ENCODE measurements around the gene FAM25G. TPM values are rescaled to one million over a fixed set of nuclear protein-coding genes. Genes with fewer than 3 reads are reported as not detected.

Gene FAM25G
- total RNA-seq, 2 experiments from 2014 or later = not detected

DNA sequence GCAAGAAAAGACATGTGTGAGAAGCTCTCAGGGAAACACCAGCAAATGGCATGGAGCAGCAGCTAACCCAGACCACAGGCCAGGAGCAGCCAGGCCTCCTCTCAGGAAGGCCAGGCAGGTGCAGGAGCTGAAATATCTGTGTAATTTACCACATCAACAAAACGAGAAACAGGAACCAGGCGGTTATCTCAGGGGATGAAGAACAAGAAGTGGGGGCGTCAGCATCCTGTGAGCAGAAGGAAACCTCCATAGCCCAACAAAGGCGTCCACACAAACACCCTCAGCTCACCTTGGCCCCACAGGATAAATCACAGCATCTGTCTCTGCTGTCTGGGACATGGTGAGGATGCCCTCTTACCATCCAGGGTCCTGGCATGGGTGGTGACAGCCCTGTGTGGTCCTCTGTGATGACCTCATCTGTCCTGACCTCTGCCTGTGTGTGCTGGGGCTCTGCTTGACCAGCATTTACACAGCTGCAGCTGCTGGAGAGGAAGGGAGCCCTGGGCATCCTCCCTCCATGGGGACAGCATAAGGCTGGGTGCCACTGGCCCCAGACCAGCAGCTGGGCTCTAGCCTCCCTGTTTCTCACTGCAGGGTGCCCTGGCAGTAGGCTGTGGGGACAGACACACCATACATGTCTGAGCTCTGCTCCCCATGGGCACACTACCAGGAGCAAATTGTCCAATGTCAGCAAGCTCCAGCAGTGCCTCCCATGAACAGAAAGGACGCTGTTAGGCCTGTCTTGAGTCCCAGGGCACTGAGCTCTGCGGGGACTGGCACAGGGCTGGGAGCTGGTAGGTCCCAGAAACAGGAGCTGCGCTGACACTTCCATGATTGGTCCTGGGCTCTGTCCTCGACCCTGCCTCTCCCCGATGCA is 42.2 kb downstream of the FAM25G start:
- H3K4me3 Mint-ChIP-seq = no peak overlapping the region
- peaks cover 5% of the 10 kb centered on the region for H3K4me1 Mint-ChIP-seq
- H3K27ac Mint-ChIP-seq = no peak overlapping the region
- H3K36me3 Mint-ChIP-seq = no peaks in the 10 kb centered on the region
- DNase-seq (no peak), ATAC-seq (ENCODE audit: low read depth) (peak; percentile 26)
- POLR2A ChIA-PET = no interaction called here
- H3K9me3 Mint-ChIP-seq = peaks cover 3% of the 10 kb centered on the region
- H3K27me3 Mint-ChIP-seq = no peaks in the 10 kb centered on the region

DNA sequence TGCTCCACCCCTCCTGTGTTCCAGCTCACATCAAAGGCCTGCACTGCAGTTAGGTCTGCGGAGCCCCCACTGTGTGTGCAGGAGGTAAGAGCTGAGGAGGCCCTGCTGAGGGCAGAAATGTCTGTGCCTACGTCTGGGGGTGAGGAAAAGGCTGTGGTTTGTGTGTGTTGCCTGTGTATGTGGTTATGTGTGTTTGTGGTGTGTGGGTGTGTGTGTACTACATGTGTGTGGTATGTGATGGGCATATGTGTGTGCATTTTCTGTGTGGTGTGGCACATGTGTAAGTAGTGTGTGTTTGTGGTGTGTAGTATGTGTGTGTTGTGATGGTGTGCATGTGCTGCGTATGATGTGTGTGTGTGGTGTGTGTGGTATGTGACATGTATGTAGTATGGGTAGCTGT is 43.8 kb downstream of the FAM25G start:
- POLR2A ChIA-PET = no interaction called here
- peaks cover 5% of the 10 kb centered on the region for H3K4me1 Mint-ChIP-seq
- ATAC-seq (ENCODE audit: low read depth) (no peak), DNase-seq (no peak)
- H3K9me3 Mint-ChIP-seq = peaks cover 3% of the 10 kb centered on the region
- no peak overlapping the region for H3K27ac Mint-ChIP-seq
- H3K27me3 Mint-ChIP-seq = no peaks in the 10 kb centered on the region
- no peaks in the 10 kb centered on the region for H3K36me3 Mint-ChIP-seq
- no peak overlapping the region for H3K4me3 Mint-ChIP-seq

DNA sequence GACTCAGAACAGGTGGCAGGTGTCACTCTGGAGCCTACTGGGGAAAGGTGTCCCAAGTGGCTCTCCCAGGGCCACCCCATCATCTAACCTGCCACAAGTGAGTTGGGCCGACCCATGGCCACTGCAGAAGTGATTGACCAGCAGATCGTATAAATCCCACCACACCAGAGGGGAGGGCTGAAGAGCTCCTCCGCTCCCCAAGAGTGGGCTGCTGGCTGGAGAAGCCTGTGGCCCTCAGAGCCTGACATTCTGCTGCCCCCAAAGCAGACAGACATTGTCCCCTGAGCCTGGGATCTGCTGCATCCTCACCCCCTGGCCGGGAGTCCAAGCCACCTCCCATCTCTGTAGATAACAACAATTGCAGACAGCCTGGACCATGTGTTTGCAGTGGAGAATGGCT is 44.3 kb downstream of the FAM25G start:
- POLR2A ChIA-PET = no interaction called here
- Mint-ChIP-seq H3K27me3 (no peaks in the 10 kb centered on the region), H3K9me3 (peaks cover 3% of the 10 kb centered on the region), H3K4me1 (peaks cover 5% of the 10 kb centered on the region), H3K4me3 (no peak overlapping the region), H3K27ac (no peak overlapping the region), H3K36me3 (no peaks in the 10 kb centered on the region)
- ATAC-seq (ENCODE audit: low read depth) = no peak
- no peak for DNase-seq

DNA sequence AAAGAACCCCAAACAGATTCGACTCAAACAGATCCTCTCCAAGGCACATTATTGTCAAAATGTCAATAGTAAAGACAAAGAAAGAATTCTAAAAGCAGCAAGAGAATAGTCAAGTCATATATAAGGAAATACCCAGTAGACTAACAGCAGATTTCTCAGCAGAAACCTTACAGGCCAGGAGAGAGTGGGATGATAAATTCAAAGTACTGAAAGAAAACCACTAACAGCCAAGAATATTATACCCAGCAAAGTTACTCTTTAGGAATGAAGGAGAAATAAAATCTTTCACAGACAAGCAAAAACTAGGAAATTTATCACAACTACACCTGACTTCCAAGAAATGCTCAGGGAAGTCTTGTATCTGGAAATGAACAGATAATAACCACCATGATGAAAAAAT is 45.8 kb downstream of the FAM25G start:
- DNase-seq (no peak), ATAC-seq (ENCODE audit: low read depth) (no peak)
- Mint-ChIP-seq H3K27ac (no peak overlapping the region), H3K9me3 (peaks cover 3% of the 10 kb centered on the region), H3K4me1 (peaks cover 5% of the 10 kb centered on the region), H3K4me3 (no peak overlapping the region), H3K27me3 (no peaks in the 10 kb centered on the region), H3K36me3 (no peaks in the 10 kb centered on the region)
- POLR2A ChIA-PET = no interaction called here

DNA sequence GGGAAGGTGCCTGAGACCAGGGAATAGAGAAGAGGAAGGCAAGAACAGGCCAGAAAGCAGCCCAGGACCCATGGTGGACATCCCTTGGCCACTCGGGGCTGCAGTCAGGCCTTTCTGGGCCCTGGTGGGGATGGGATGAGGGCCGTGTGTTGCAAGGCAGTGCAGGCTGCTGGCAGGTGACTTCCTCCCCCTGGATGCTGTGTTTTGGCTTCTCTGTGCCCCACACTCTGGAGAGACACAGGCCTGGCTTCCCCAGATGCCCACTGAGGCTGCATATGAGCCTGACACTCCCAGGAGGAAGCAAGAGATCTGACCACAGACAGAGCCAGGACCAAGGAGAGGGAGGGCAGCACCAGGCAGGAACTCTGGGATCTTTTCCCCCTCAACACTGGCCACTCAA is 47.5 kb downstream of the FAM25G start:
- no peak for ATAC-seq (ENCODE audit: low read depth)

DNA sequence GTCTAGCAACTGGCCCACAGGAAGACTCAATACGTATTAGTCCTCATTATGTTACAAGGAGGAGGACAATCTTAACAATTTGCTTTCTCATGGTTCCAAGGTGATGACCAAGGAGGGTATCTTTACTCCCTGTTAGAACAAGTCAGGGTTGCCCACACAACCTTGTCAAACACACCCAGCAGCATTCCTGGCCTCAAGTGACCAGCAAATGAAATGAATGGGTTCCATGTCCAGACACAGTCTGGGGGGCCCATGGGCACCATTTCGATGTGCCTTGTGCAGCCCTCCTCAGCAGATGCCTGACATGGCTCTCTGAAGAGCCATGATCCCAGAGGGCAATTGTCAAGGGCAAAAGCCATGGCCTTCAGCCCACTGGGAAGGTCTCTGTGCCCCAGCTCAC is 48.4 kb downstream of the FAM25G start:
- POLR2A ChIA-PET = no interaction called here
- H3K4me3 Mint-ChIP-seq = no peak overlapping the region
- no peak overlapping the region for H3K27ac Mint-ChIP-seq
- H3K36me3 Mint-ChIP-seq = no peaks in the 10 kb centered on the region
- no peaks in the 10 kb centered on the region for H3K27me3 Mint-ChIP-seq
- H3K9me3 Mint-ChIP-seq = peaks cover 3% of the 10 kb centered on the region
- DNase-seq (no peak), ATAC-seq (ENCODE audit: low read depth) (no peak)
- no peaks in the 10 kb centered on the region for H3K4me1 Mint-ChIP-seq

More for the DNA sequence above, 47.5 kb downstream of the FAM25G start:
- no peak overlapping the region for H3K4me3 Mint-ChIP-seq
- H3K27me3 Mint-ChIP-seq = no peaks in the 10 kb centered on the region
- H3K36me3 Mint-ChIP-seq = no peaks in the 10 kb centered on the region
- H3K9me3 Mint-ChIP-seq = peaks cover 3% of the 10 kb centered on the region
- no peak for DNase-seq
- H3K4me1 Mint-ChIP-seq = peaks cover 5% of the 10 kb centered on the region
- POLR2A ChIA-PET = no interaction called here
- H3K27ac Mint-ChIP-seq = no peak overlapping the region

DNA sequence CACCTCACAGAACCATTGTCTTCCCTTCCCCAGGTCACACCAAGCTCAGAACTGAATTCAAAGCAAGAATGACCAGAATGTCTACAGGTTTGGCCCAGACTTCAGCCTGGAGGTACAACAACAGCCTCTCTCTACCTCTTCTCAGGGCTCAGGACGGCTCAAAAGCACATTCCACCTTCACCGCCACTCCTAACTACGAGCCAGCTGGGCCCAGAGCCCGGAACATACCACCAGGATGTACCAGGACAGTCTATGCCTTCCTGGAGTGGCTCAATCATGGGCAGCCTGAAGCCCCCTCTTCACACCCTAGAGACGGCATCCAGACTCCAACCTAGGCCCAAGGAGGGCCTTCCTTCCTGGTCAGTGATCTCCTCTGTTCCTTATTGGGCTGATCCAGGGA is 49.1 kb downstream of the FAM25G start:
- ATAC-seq (ENCODE audit: low read depth) (no peak), DNase-seq (no peak)
- no peaks in the 10 kb centered on the region for H3K4me1 Mint-ChIP-seq
- H3K4me3 Mint-ChIP-seq = no peak overlapping the region
- H3K27ac Mint-ChIP-seq = no peak overlapping the region
- POLR2A ChIA-PET = no interaction called here
- H3K27me3 Mint-ChIP-seq = no peaks in the 10 kb centered on the region
- H3K9me3 Mint-ChIP-seq = peaks cover 4% of the 10 kb centered on the region
- H3K36me3 Mint-ChIP-seq = no peaks in the 10 kb centered on the region

DNA sequence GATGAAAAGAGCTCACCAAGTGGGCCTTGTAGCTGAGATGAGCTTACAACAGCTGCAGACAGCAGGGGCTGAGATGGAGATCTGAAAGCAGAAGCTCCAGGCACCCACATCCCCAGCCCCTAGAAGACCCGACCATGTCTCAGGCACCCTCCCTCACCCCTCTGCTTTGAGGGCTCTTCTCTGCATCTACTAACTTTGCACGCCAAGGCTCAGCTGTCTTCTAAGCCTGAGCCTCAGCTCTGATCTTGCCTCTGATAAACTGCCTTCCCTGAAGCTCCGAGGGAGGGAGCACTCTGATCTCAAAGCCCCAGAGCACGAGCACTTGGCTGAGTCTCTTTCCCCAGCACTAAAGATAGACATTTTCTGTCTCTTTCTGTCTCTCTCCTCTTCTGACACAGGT is 49.6 kb downstream of the FAM25G start:
- ATAC-seq (ENCODE audit: low read depth) (no peak), DNase-seq (no peak)
- POLR2A ChIA-PET = no interaction called here
- H3K4me3 Mint-ChIP-seq = no peak overlapping the region
- no peaks in the 10 kb centered on the region for H3K4me1 Mint-ChIP-seq
- no peaks in the 10 kb centered on the region for H3K36me3 Mint-ChIP-seq
- H3K27ac Mint-ChIP-seq = no peak overlapping the region
- H3K27me3 Mint-ChIP-seq = no peaks in the 10 kb centered on the region
- H3K9me3 Mint-ChIP-seq = peaks cover 4% of the 10 kb centered on the region

DNA sequence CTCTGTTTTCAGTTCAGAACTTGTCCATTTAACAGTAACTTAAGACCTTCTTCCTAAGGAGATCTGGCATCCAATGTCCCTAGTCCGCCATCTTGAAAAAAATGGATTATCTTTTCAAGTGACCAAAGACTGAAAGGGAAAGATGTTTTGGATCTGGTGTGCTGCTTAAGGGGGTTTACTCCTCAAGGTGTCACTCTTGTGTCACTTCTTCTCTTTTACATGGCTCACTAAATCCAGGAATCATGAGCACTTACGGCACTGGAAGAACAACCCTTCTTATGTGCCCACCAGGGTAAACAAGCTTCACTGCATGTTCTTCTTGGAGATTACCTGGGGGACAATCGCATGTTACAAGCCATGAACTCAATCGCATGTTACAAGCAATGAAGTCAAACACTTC is 51.3 kb downstream of the FAM25G start:
- ATAC-seq (ENCODE audit: low read depth) = no peak
- POLR2A ChIA-PET = no interaction called here
- Mint-ChIP-seq H3K9me3 (peaks cover 3% of the 10 kb centered on the region), H3K4me1 (no peaks in the 10 kb centered on the region), H3K27me3 (peaks cover 14% of the 10 kb centered on the region), H3K36me3 (no peaks in the 10 kb centered on the region), H3K27ac (no peak overlapping the region), H3K4me3 (no peak overlapping the region)
- DNase-seq = no peak

DNA sequence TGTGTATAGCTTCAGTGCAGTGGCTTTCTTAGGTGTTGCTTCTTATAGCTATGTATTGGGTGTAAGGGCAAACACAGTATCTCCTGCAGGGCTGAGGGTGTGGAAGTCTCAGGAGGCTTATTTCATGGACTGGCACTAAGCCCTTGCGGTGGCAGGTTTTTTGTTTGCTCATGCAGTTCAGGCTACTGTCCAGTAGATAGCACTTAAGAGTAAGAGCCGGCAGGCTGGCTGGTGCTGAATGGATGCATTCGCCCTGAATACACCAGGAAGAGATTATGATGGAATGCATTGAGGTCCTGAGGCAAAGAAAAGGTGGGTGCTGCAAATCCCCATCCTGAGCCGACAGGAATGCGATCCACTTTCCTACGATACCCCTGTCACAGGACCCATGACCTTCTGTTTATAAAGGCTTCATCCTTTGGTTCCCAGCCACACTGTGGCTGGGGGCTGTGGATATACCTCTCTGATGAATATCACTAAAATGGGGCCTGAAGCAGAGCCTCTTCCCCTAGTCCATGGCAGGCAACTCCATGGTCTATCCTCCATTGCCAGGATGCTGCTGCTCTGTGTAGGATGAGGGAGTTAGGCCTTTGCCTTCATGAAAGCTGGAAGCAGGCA is 52.5 kb downstream of the FAM25G start:
- no peak for DNase-seq
- no peak overlapping the region for H3K4me3 Mint-ChIP-seq
- ATAC-seq (ENCODE audit: low read depth) = no peak
- peaks cover 18% of the 10 kb centered on the region for H3K27me3 Mint-ChIP-seq
- no peaks in the 10 kb centered on the region for H3K4me1 Mint-ChIP-seq
- peaks cover 1% of the 10 kb centered on the region for H3K9me3 Mint-ChIP-seq
- no peaks in the 10 kb centered on the region for H3K36me3 Mint-ChIP-seq
- H3K27ac Mint-ChIP-seq = no peak overlapping the region
- POLR2A ChIA-PET = no interaction called here

Other genes starting within 250 kb of the FAM25G start
- gene GDF10, start 191.5 kb downstream of the FAM25G start, total RNA-seq = under 1 TPM; 0.11 TPM
- gene GDF2, start 169.2 kb downstream of the FAM25G start, total RNA-seq = not detected
- not detected for gene RBP3, start 143.3 kb downstream of the FAM25G start, total RNA-seq
- not detected for gene ZNF488, start 107.4 kb downstream of the FAM25G start, total RNA-seq
- gene ANXA8, start 7.6 kb downstream of the FAM25G start, total RNA-seq = under 1 TPM in 1 of 2 experiments, not detected in 1; 0.19 TPM
- gene AGAP9, start 31.9 kb upstream of the FAM25G start, total RNA-seq = 1 to 10 TPM; 4.3 to 4.9 TPM